Gastroesophageal sphincter (tissue), 3 donors: Measurements from ENCODE around the gene HDAC4.

Source experiments
- POLR2A ChIP-seq, 2 donors: fragments of 450-650 bp; IDR thresholded peaks; one replicate each; pipeline ENCODE4 v1.6.1; 2017; ENCODE audit warnings: antibody characterized with exemption in 2 of 2, mild to moderate bottlenecking in 2 of 2, moderate library complexity in 1 of 2
- POLR2AphosphoS5 ChIP-seq: sonication (generic); formaldehyde crosslinking; IDR thresholded peaks from one replicate; pipeline ENCODE4 v1.6.1; 2017; ENCODE audit warnings: antibody characterized with exemption
- TF ChIP-seq, protein P1 (sequence below), 4 experiments: fragments of 200-600 bp in 2 of 4; fragments of 450-650 bp in 2 of 4; sonication (generic) in 1 of 4; IDR thresholded peaks; one replicate each; pipeline ENCODE4 v1.5.1; 2017 to 2019; ENCODE audit warnings: antibody characterized with exemption in 4 of 4, mild to moderate bottlenecking in 2 of 4, moderate library complexity in 2 of 4

DNA sequence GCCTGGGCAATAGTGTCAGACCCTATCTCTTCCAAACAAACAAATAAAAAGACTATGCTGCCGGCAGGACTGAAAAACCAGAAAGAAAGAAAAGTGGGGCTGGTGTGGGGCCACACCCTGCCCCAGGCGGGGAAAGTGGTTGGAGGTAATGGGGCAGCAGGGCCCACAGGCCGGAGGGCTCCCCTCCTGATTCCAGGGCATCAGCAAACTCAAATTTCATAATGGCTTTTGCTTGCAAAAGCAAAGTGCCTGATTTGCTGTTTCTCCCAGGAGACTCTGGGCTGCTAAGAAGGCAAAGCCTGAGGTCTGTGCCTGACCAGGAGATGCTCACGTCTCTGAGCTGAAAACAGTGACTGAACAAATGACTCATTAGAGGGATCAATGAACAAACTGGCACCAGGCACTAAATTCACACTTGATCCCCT is 121.9 kb downstream of the HDAC4 start:
- TF ChIP-seq POLR2AphosphoS5 (no peak), POLR2A (IDR thresholded peaks at IDR 0.05) (no peak)
- TF ChIP-seq, protein P1, sequence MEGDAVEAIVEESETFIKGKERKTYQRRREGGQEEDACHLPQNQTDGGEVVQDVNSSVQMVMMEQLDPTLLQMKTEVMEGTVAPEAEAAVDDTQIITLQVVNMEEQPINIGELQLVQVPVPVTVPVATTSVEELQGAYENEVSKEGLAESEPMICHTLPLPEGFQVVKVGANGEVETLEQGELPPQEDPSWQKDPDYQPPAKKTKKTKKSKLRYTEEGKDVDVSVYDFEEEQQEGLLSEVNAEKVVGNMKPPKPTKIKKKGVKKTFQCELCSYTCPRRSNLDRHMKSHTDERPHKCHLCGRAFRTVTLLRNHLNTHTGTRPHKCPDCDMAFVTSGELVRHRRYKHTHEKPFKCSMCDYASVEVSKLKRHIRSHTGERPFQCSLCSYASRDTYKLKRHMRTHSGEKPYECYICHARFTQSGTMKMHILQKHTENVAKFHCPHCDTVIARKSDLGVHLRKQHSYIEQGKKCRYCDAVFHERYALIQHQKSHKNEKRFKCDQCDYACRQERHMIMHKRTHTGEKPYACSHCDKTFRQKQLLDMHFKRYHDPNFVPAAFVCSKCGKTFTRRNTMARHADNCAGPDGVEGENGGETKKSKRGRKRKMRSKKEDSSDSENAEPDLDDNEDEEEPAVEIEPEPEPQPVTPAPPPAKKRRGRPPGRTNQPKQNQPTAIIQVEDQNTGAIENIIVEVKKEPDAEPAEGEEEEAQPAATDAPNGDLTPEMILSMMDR (IDR thresholded peaks at IDR 0.05): no peak
